AG04449 (cell line): Measurements from ENCODE around the gene CUL9.

Experiments used
- CTCF ChIA-PET: fragments of 350-600 bp; formaldehyde crosslinking; extraction: SDS; loops from one replicate; lab custom pipeline; 2021; ENCODE audit warnings: antibody characterized with exemption; lab: Yijun Ruan, JAX
- POLR2A ChIA-PET: fragments of 400-600, 350-600 bp; formaldehyde crosslinking; extraction: SDS; loops from one replicate; lab custom pipeline; 2020; ENCODE audit warnings: antibody characterized with exemption, inconsistent platforms; lab: Yijun Ruan, JAX
- DNase-seq: peaks from one replicate; pipeline ENCODE4 v3.0.0-alpha.2; 2010; ENCODE audit warnings: low read depth, low spot score
- H3K4me3 ChIP-seq: 2 replicates; pipeline ENCODE4 v1.5.1; 2011; ENCODE audit warnings: low read depth, mild to moderate bottlenecking, control low read depth, low read length
- TF ChIP-seq, protein P1 (sequence below): IDR thresholded peaks from one replicate; pipeline ENCODE4 v1.5.1; 2011; ENCODE audit warnings: mild to moderate bottlenecking, moderate library complexity, low read length, control low read depth, inconsistent platforms; ENCODE audit not compliant: insufficient read depth; ENCODE audit errors: missing control alignments

CUL9 gene

DNA sequence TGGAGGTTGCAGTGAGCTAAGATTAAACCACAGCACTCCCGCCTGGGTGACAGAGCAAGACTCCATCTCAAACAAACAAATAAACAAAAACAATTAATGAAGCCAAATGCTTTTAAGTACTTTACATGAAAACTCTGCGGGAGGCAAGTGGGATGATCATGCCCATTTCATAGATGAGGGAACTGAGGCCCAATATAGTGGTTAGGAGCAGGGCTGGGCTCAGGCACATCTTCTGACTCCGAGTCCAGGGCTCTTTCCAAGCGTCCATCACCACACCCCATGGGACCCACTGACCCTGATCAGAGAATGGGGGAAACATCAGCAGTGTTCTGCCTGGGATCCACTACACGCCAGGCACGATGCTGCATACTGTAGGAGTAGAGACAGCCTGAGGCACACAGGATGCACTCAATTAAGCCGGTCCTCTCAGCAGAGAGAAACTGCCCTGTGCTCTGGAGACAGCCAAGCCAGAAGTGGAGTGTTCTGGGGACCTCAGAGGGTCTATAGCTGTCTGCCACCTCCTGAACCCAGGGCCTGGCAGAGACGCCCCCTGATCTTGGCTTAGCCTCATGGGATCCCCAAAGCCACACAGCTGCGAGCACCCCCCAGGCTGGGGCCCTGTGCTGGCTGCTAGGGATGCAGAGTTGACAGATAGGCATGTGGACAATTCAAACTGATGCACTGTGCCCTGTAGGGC is 74.8 kb downstream of the CUL9 start:
- CTCF ChIA-PET, result interaction anchor here (1.2 to 2.0 kb wide), 3 partner anchors 27 to 78 kb away, joined by 3 to 7 read pairs (median 4); partner anchors contain the start of gene DNPH1
- POLR2A ChIA-PET, result no interaction called here
- DNase-seq, result no peak
- no peak overlapping the region for H3K4me3 ChIP-seq
- TF ChIP-seq, protein P1, sequence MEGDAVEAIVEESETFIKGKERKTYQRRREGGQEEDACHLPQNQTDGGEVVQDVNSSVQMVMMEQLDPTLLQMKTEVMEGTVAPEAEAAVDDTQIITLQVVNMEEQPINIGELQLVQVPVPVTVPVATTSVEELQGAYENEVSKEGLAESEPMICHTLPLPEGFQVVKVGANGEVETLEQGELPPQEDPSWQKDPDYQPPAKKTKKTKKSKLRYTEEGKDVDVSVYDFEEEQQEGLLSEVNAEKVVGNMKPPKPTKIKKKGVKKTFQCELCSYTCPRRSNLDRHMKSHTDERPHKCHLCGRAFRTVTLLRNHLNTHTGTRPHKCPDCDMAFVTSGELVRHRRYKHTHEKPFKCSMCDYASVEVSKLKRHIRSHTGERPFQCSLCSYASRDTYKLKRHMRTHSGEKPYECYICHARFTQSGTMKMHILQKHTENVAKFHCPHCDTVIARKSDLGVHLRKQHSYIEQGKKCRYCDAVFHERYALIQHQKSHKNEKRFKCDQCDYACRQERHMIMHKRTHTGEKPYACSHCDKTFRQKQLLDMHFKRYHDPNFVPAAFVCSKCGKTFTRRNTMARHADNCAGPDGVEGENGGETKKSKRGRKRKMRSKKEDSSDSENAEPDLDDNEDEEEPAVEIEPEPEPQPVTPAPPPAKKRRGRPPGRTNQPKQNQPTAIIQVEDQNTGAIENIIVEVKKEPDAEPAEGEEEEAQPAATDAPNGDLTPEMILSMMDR, result no peak

DNA sequence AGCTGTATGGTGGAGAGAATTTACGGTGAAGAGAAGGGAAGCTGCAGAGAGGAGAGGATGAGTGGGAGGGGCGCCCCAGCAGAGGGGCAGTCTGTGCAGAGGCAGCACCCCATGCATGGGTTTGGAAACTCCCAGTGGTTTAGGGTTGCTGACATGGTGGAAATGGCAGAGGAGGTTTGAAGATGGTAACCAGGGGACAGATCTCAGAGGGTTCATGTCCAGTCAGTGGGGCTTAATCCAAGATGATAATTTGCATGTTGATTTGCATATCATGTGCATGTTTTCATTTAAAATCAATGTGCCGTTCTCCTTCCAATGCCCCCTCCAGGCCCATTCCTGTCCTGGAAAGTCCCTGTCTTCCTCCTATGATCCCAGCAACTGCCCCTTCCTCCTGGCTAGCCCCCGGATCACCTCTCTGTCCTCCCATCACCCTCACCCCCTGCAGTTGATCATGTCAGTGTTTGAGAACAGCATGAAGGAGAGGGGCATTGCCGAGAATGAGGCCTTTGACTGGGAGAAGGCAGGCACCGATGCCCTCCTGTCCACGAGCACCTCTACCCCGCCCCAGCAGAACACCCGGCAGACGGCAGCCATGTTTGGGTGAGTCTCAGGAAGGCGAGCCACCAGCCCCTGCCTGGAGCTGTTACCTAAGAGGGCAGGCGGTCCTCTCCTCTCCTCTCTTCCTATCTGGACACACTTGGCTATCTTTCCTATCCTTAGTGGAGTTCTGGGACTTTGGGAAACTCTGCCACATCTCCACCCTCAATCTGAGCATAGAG is 75.6 kb downstream of the CUL9 start:
- POLR2A ChIA-PET, result no interaction called here
- no peak overlapping the region for H3K4me3 ChIP-seq
- TF ChIP-seq, protein P1, result no peak
- no peak for DNase-seq
- CTCF ChIA-PET, result interaction anchor here (1.8 to 9.4 kb wide), 3 partner anchors 28 to 80 kb away, joined by 4 to 156 read pairs (median 7); no protein-coding TSS in a partner anchor

DNA sequence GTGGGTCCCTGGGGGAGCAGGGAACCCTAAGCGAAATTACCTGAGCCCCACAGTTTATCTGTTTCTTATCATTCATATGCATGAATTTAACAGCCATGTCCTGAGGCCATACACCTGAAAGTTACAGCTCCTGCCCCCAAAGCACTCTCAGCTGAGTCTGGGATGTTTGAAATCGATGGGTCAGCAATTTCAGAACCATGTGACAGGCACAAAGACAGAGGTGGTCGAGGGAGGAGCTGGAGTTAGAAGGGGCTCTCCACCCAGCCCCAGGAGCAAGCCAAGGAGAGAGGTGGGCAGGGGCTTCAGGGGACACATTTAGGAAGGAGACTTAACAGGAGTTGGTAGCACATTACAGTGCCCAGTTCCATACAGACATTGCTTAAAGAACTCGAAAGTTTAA is 76.2 kb downstream of the CUL9 start:
- TF ChIP-seq, protein P1, result no peak
- ChIA-PET CTCF (interaction anchor here (9.4 kb wide), 1 partner anchor 79 kb away, joined by 156 read pairs; no protein-coding TSS in a partner anchor), POLR2A (no interaction called here)
- no peak overlapping the region for H3K4me3 ChIP-seq
- DNase-seq, result no peak

DNA sequence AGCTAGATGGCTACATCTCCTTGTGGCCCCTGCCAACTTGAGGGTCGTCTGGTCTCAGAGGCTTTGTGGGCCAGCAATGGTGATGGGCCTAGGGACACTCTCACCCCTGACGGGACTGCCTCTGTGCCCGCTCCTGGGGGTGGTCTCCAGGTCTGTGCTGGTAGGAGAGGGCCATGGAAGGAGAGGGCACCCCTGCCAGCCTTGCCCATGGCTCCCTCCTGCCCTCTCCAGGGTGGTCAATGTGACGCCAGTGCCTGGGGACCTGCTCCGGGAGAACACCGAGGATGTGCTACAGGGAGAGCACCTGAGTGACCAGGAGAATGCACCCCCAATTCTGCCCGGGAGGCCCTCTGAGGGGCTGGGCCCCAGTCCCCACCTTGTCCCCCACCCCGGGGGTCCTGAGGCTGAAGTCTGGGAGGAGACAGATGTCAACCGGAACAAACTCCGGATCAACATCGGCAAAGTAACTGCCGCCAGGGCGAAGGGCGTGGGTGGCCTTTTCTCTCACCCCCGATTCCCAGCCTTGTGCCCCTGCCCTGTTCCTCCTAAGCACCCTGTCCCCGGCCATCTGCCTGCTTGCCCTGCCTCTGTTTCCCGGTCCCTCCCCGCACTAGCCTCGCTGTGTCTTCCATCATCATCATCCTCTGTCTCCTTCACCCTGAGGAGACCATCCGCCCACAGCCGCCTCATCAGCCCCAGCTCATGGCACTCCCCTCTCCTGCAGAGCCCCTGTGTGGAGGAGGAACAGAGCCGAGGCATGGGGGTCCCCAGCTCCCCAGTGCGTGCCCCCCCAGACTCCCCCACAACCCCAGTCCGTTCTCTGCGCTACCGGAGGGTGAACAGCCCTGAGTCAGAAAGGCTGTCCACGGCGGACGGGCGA is 77.1 kb downstream of the CUL9 start:
- ChIA-PET POLR2A (interaction anchor here (0.6 kb wide), 1 partner anchor 163 kb away, joined by 3 read pairs; no protein-coding TSS in a partner anchor), CTCF (interaction anchor here (9.4 kb wide), 1 partner anchor 78 kb away, joined by 156 read pairs; no protein-coding TSS in a partner anchor)
- no peak overlapping the region for H3K4me3 ChIP-seq
- TF ChIP-seq, protein P1, result no peak
- DNase-seq, result no peak

DNA sequence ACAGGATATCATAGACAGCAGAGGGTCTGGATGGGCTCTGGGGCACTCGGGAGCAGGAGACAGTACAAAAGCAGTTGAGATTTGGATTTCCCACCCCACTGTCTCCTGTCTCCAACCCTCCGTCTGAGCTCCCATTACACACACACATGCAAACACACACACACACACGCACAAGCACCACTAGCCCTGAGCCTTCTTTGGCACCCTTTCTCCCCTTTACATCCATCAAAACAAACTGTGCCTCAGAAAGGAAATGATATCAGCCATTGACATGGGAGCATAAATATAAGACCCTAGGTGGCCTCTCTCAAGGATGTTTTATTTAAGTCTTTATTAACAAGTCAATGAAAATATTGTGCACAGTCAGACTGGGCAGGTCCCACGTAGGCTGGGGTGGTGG is 78.8 kb downstream of the CUL9 start:
- ChIA-PET POLR2A (no interaction called here), CTCF (interaction anchor here (1.2 to 9.4 kb wide), 5 partner anchors 49 to 235 kb away, joined by 3 to 156 read pairs (median 3); no protein-coding TSS in a partner anchor)
- TF ChIP-seq, protein P1, result no peak
- no peak overlapping the region for H3K4me3 ChIP-seq
- no peak for DNase-seq
